ENCODE measurements around the gene PLEKHG4.

DNA sequence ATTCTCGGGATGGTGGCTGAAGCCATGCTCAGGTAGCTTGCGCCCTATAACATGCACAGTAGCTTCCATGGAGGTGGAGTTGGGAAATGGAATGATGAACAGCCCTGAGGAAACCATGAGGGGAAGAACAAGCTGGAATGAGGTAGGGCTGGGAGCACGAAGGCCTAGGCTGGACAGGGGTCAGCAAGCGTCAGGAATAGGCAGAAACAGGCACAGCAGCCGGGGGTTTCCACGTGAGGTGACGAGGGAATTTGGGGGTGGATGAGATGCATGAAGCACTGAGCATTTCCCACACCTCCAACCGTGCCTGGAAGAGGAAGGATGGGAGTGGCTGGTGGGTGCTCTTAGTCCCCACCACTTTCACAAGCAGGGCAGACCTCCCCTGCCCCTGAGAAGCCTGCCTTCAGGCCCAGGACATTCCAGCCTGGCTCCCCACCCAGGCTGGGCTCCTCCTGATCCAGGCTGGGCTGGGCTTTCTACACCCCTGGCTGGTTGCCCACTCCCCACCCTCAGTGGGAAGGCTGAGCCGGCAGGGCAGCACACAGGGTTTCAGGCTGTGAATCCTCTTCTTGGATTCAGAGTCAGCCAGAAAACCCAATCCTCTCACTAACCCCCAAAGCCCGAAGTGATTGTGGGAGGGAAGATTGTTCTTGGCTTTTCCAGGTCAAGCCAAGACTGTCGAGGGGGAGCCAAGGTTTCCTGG, 21.9 kb downstream of the PLEKHG4 start:
- TF ChIP-seq JUND (IDR thresholded peaks at IDR 0.05) (no peak), SIN3A (IDR thresholded peaks at IDR 0.05; ENCODE audit: borderline replicate concordance, low read depth, low read length) (no peak), EP300 (IDR thresholded peaks at IDR 0.05; ENCODE audit: borderline replicate concordance in 1 of 2, low read depth in 1 of 2, low read length in 1 of 2) (no peak), TCF12 (IDR thresholded peaks at IDR 0.05) (no peak), EZH2phosphoT487 (IDR thresholded peaks at IDR 0.05; ENCODE audit: borderline replicate concordance, low read depth) (no peak)
- TF ChIP-seq, protein P1, sequence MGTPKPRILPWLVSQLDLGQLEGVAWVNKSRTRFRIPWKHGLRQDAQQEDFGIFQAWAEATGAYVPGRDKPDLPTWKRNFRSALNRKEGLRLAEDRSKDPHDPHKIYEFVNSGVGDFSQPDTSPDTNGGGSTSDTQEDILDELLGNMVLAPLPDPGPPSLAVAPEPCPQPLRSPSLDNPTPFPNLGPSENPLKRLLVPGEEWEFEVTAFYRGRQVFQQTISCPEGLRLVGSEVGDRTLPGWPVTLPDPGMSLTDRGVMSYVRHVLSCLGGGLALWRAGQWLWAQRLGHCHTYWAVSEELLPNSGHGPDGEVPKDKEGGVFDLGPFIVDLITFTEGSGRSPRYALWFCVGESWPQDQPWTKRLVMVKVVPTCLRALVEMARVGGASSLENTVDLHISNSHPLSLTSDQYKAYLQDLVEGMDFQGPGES (IDR thresholded peaks at IDR 0.05; ENCODE audit: low read depth, low read length): no peak
- TF ChIP-seq, protein P2, sequence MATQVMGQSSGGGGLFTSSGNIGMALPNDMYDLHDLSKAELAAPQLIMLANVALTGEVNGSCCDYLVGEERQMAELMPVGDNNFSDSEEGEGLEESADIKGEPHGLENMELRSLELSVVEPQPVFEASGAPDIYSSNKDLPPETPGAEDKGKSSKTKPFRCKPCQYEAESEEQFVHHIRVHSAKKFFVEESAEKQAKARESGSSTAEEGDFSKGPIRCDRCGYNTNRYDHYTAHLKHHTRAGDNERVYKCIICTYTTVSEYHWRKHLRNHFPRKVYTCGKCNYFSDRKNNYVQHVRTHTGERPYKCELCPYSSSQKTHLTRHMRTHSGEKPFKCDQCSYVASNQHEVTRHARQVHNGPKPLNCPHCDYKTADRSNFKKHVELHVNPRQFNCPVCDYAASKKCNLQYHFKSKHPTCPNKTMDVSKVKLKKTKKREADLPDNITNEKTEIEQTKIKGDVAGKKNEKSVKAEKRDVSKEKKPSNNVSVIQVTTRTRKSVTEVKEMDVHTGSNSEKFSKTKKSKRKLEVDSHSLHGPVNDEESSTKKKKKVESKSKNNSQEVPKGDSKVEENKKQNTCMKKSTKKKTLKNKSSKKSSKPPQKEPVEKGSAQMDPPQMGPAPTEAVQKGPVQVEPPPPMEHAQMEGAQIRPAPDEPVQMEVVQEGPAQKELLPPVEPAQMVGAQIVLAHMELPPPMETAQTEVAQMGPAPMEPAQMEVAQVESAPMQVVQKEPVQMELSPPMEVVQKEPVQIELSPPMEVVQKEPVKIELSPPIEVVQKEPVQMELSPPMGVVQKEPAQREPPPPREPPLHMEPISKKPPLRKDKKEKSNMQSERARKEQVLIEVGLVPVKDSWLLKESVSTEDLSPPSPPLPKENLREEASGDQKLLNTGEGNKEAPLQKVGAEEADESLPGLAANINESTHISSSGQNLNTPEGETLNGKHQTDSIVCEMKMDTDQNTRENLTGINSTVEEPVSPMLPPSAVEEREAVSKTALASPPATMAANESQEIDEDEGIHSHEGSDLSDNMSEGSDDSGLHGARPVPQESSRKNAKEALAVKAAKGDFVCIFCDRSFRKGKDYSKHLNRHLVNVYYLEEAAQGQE (IDR thresholded peaks at IDR 0.05; ENCODE audit: low read depth, low read length): no peak
- TF ChIP-seq, protein P3, sequence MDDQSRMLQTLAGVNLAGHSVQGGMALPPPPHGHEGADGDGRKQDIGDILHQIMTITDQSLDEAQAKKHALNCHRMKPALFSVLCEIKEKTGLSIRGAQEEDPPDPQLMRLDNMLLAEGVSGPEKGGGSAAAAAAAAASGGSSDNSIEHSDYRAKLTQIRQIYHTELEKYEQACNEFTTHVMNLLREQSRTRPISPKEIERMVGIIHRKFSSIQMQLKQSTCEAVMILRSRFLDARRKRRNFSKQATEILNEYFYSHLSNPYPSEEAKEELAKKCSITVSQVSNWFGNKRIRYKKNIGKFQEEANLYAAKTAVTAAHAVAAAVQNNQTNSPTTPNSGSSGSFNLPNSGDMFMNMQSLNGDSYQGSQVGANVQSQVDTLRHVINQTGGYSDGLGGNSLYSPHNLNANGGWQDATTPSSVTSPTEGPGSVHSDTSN (IDR thresholded peaks at IDR 0.05): no peak

Measured in SK-N-SH (cell line).